HCT116 (cell line): Measurements from ENCODE around the gene DOK6. TPM values are rescaled to one million over a fixed set of nuclear protein-coding genes. Genes with fewer than 3 reads are reported as not detected.

Experiments used
- ATAC-seq: fragments of 200-7000 bp; cut with Tn5 transposase; 2 replicates; pipeline ENCODE4 v1.9.1; 2020; ENCODE audit warnings: mild to moderate bottlenecking, moderate library complexity
- BruUV-seq: library from RNA; stranded (reverse); fragments of 400-500 nt; replicated peaks from 2 replicates; lab custom pipeline; 2021; lab: Mats Ljungman, UMichigan
- CTCF ChIA-PET: fragments of 300-600 bp; sonication (Branson Sonifier 250); formaldehyde crosslinking; loops from one replicate; lab custom pipeline; 2021; ENCODE audit warnings: antibody characterized with exemption; lab: Charles Lee
- POLR2A ChIA-PET: fragments of 300-600, 350-600 bp; sonication (Branson Sonifier 250); formaldehyde crosslinking; loops from one replicate; lab custom pipeline; 2021; ENCODE audit warnings: antibody characterized with exemption; lab: Charles Lee
- RAD21 ChIA-PET, 2 experiments: fragments of 300-600 bp; sonication (Branson Sonifier 250); formaldehyde crosslinking; loops; one replicate each; lab custom pipeline; 2023; ENCODE audit warnings: low total read pairs in 2 of 2; ENCODE audit not compliant: uncharacterized antibody in 2 of 2, unreplicated experiment in 2 of 2, low non-redundant PET in 1 of 2; lab: Charles Lee
- DNase-seq: peaks from one replicate; pipeline ENCODE4 v3.0.0-alpha.2; 2010; ENCODE audit warnings: low read depth, low spot score
- H2AFZ ChIP-seq: fragments of 200-600 bp; shearing (Covaris generic), sonication (generic); 2 replicates; pipeline ENCODE4 v1.6.1; 2017; ENCODE audit warnings: low read depth, mixed run types, mixed read lengths, antibody characterized with exemption, low read length; ENCODE audit not compliant: poor library complexity, severe bottlenecking
- H3K27ac ChIP-seq: 2 replicates; pipeline ENCODE4 v1.5.1; 2012; ENCODE audit warnings: low read depth, low read length
- H3K27me3 ChIP-seq: fragments of 200-600 bp; sonication (generic); 2 replicates; pipeline ENCODE4 v1.6.1; 2016; ENCODE audit warnings: mixed run types, low read length, mixed read lengths; ENCODE audit not compliant: insufficient read depth
- H3K36me3 ChIP-seq, 2 experiments: fragments of 200-500 bp in 1 of 2; fragments of 200-600 bp in 1 of 2; sonication (Bioruptor generic) in 1 of 2; sonication (generic) in 1 of 2; 2 replicates each; pipeline versions ENCODE4 v1.5.1 to v1.6.1; 2014 to 2016; ENCODE audit warnings: low read length in 2 of 2, inconsistent platforms in 1 of 2, mixed read lengths in 1 of 2, mixed run types in 1 of 2; ENCODE audit not compliant: insufficient read depth in 2 of 2, control insufficient read depth in 1 of 2
- H3K4me1 ChIP-seq, 2 experiments: fragments of 200-600 bp in 1 of 2; sonication (generic) in 1 of 2; 2 replicates each; pipeline versions ENCODE4 v1.5.1 to v1.6.1; 2012 to 2017; ENCODE audit warnings: low read length in 2 of 2, inconsistent platforms in 1 of 2, mild to moderate bottlenecking in 1 of 2, mixed read lengths in 1 of 2, mixed run types in 1 of 2, moderate library complexity in 1 of 2; ENCODE audit not compliant: insufficient read depth in 2 of 2, control insufficient read depth in 1 of 2
- H3K4me2 ChIP-seq: fragments of 200-600 bp; sonication (generic); 2 replicates; pipeline ENCODE4 v1.6.1; 2017; ENCODE audit warnings: mixed run types, low read length, mixed read lengths
- H3K4me3 ChIP-seq, 2 experiments: fragments of 200-600 bp in 1 of 2; sonication (generic) in 1 of 2; replicated peaks in 1 of 2; 2 replicates each; pipeline ENCODE4 v1.5.1; 2011 to 2016; ENCODE audit warnings: low read length in 2 of 2, control low read depth in 1 of 2, low read depth in 1 of 2, mild to moderate bottlenecking in 1 of 2, mixed read lengths in 1 of 2, mixed run types in 1 of 2
- H3K79me2 ChIP-seq: fragments of 200-600 bp; sonication (generic); 2 replicates; pipeline ENCODE4 v1.6.1; 2017; ENCODE audit warnings: mild to moderate bottlenecking, mixed run types, low read length, moderate library complexity, mixed read lengths; ENCODE audit not compliant: insufficient read depth
- H3K9ac ChIP-seq: fragments of 200-600 bp; sonication (generic); 2 replicates; pipeline ENCODE4 v1.6.1; 2016; ENCODE audit warnings: low read length, mixed read lengths
- H3K9me2 ChIP-seq: fragments of 200-600 bp; sonication (generic), shearing (Covaris generic); 2 replicates; pipeline ENCODE4 v1.6.1; 2017; ENCODE audit warnings: mixed run types, mild to moderate bottlenecking, moderate library complexity; ENCODE audit not compliant: insufficient read depth
- H3K9me3 ChIP-seq, 2 experiments: fragments of 200-500 bp in 1 of 2; fragments of 200-600 bp in 1 of 2; sonication (Bioruptor generic) in 1 of 2; sonication (generic) in 1 of 2; 2 replicates each; pipeline ENCODE4 v1.6.1; 2014 to 2017; ENCODE audit warnings: low read length in 2 of 2, mixed read lengths in 2 of 2, inconsistent platforms in 1 of 2, low read depth in 1 of 2, mild to moderate bottlenecking in 1 of 2, mixed run types in 1 of 2, moderate library complexity in 1 of 2; ENCODE audit not compliant: control insufficient read depth in 1 of 2, insufficient read depth in 1 of 2
- H4K20me1 ChIP-seq: fragments of 200-600 bp; sonication (generic), shearing (Covaris generic); 2 replicates; pipeline ENCODE4 v1.6.1; 2017; ENCODE audit warnings: mixed run types, mild to moderate bottlenecking, moderate library complexity; ENCODE audit not compliant: insufficient read depth
- CBX3 ChIP-seq: IDR thresholded peaks from 2 replicates; pipeline ENCODE4 v1.6.1; 2012; ENCODE audit warnings: low read depth
- CEBPB ChIP-seq: IDR thresholded peaks from 2 replicates; pipeline ENCODE4 v1.6.1; 2012; ENCODE audit warnings: low read depth
- EGR1 ChIP-seq: IDR thresholded peaks from 2 replicates; pipeline ENCODE4 v1.6.1; 2012; ENCODE audit warnings: low read depth
- POLR2A ChIP-seq: IDR thresholded peaks from 2 replicates; pipeline ENCODE4 v1.7.0; 2011; ENCODE audit warnings: borderline replicate concordance; ENCODE audit not compliant: insufficient read depth, insufficient read length; ENCODE audit errors: extremely low read depth
- RAD21 ChIP-seq: IDR thresholded peaks from 2 replicates; pipeline ENCODE4 v1.6.1; 2012; ENCODE audit warnings: low read depth, mild to moderate bottlenecking
- SIN3A ChIP-seq: IDR thresholded peaks from 2 replicates; pipeline ENCODE4 v1.6.1; 2012; ENCODE audit warnings: low read depth
- SP1 ChIP-seq: IDR thresholded peaks from 2 replicates; pipeline ENCODE4 v1.6.1; 2012; ENCODE audit warnings: low read depth
- TCF7L2 ChIP-seq: IDR thresholded peaks from 2 replicates; pipeline ENCODE4 v1.7.0; 2011; ENCODE audit warnings: borderline replicate concordance, inconsistent platforms; ENCODE audit not compliant: insufficient read depth, insufficient read length; ENCODE audit errors: extremely low read depth
- YY1 ChIP-seq: IDR thresholded peaks from 2 replicates; pipeline ENCODE4 v1.6.1; 2011; ENCODE audit warnings: low read length, low read depth, moderate library complexity, mild to moderate bottlenecking; ENCODE audit not compliant: insufficient replicate concordance; ENCODE audit errors: extremely low read depth
- ZFX ChIP-seq: fragments of 450-650 bp; IDR thresholded peaks from 2 replicates; pipeline ENCODE4 v1.6.1; 2017
- ZNF274 ChIP-seq: fragments of 200-500 bp; sonication (Bioruptor generic); IDR thresholded peaks from 2 replicates; pipeline ENCODE4 v1.6.1; 2014; ENCODE audit warnings: mild to moderate bottlenecking, low read depth, low read length, inconsistent platforms
- intact Hi-C: fragments of 100-400 bp; cut with micrococcal nuclease; formaldehyde crosslinking; loops from 2 replicates; pipeline ENCODE4 v1.10.0; 2022
- total RNA-seq: library from RNA; stranded (reverse); gene quantifications from one replicate; pipeline ENCODE4 v1.2.1, GENCODE V29; 2021; ENCODE audit not compliant: unreplicated experiment
- TF ChIP-seq, protein P1 (sequence below): IDR thresholded peaks from 2 replicates; pipeline ENCODE4 v1.6.1; 2012
- TF ChIP-seq, protein P2 (sequence below): IDR thresholded peaks from 2 replicates; pipeline ENCODE4 v1.6.1; 2011; ENCODE audit warnings: mild to moderate bottlenecking, low read length, moderate library complexity; ENCODE audit not compliant: insufficient replicate concordance; ENCODE audit errors: extremely low read depth
- TF ChIP-seq, protein P3 (sequence below): IDR thresholded peaks from 2 replicates; pipeline ENCODE4 v1.6.1; 2012; ENCODE audit warnings: low read depth
- TF ChIP-seq, protein P4 (sequence below): IDR thresholded peaks from 2 replicates; pipeline ENCODE4 v1.6.1; 2012

The DOK6 gene
- total RNA-seq, 1 experiment from 2014 or later: not detected

DNA sequence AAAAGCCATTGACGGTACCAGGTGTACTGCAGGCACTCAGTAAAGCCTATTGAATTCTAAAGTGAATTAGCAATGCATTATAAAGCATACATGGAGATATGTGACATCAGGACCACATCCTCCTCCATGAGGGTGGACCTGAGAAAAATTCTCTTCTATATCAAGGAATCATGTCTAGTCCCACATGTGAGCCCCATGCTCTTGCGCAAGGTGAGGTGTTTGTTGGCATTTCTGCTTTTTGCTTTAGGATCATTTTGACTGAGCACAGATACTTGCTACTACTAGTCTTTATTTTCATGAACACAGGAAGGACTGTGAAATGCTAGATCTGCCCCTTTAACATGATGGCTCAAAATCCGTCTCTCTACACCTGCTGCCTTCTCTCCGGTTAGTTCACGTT is 363.1 kb downstream of the DOK6 start:
- H3K9ac ChIP-seq: no peak overlapping the region
- no peaks in the 10 kb centered on the region for H3K9me2 ChIP-seq
- H4K20me1 ChIP-seq: no peaks in the 10 kb centered on the region
- H3K27ac ChIP-seq: no peak overlapping the region
- no TSS peak for BruUV-seq
- no peaks in the 10 kb centered on the region for H3K4me1 ChIP-seq
- CTCF ChIA-PET: no interaction called here
- H3K9me3 ChIP-seq: no peaks in the 10 kb centered on the region
- no peak overlapping the region for H2AFZ ChIP-seq
- intact Hi-C loops: no loop called here
- no peaks in the 10 kb centered on the region for H3K79me2 ChIP-seq
- ATAC-seq: no peak
- POLR2A ChIA-PET: no interaction called here
- TF ChIP-seq SP1 (no peak), YY1 (no peak), TCF7L2 (no peak), EGR1 (no peak), POLR2A (no peak), ZNF274 (no peak), ZFX (no peak), SIN3A (no peak), RAD21 (no peak), CBX3 (no peak), CEBPB (no peak)
- TF ChIP-seq, protein P1, sequence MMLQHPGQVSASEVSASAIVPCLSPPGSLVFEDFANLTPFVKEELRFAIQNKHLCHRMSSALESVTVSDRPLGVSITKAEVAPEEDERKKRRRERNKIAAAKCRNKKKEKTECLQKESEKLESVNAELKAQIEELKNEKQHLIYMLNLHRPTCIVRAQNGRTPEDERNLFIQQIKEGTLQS: no peak
- TF ChIP-seq, protein P2, sequence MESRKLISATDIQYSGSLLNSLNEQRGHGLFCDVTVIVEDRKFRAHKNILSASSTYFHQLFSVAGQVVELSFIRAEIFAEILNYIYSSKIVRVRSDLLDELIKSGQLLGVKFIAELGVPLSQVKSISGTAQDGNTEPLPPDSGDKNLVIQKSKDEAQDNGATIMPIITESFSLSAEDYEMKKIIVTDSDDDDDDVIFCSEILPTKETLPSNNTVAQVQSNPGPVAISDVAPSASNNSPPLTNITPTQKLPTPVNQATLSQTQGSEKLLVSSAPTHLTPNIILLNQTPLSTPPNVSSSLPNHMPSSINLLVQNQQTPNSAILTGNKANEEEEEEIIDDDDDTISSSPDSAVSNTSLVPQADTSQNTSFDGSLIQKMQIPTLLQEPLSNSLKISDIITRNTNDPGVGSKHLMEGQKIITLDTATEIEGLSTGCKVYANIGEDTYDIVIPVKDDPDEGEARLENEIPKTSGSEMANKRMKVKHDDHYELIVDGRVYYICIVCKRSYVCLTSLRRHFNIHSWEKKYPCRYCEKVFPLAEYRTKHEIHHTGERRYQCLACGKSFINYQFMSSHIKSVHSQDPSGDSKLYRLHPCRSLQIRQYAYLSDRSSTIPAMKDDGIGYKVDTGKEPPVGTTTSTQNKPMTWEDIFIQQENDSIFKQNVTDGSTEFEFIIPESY: no peak
- TF ChIP-seq, protein P3, sequence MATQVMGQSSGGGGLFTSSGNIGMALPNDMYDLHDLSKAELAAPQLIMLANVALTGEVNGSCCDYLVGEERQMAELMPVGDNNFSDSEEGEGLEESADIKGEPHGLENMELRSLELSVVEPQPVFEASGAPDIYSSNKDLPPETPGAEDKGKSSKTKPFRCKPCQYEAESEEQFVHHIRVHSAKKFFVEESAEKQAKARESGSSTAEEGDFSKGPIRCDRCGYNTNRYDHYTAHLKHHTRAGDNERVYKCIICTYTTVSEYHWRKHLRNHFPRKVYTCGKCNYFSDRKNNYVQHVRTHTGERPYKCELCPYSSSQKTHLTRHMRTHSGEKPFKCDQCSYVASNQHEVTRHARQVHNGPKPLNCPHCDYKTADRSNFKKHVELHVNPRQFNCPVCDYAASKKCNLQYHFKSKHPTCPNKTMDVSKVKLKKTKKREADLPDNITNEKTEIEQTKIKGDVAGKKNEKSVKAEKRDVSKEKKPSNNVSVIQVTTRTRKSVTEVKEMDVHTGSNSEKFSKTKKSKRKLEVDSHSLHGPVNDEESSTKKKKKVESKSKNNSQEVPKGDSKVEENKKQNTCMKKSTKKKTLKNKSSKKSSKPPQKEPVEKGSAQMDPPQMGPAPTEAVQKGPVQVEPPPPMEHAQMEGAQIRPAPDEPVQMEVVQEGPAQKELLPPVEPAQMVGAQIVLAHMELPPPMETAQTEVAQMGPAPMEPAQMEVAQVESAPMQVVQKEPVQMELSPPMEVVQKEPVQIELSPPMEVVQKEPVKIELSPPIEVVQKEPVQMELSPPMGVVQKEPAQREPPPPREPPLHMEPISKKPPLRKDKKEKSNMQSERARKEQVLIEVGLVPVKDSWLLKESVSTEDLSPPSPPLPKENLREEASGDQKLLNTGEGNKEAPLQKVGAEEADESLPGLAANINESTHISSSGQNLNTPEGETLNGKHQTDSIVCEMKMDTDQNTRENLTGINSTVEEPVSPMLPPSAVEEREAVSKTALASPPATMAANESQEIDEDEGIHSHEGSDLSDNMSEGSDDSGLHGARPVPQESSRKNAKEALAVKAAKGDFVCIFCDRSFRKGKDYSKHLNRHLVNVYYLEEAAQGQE: no peak
- TF ChIP-seq, protein P4, sequence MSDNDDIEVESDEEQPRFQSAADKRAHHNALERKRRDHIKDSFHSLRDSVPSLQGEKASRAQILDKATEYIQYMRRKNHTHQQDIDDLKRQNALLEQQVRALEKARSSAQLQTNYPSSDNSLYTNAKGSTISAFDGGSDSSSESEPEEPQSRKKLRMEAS: no peak
- TF ChIP-seq, all 23 proteins: peak for 0
- H3K27me3 ChIP-seq: no peaks in the 10 kb centered on the region
- no peak overlapping the region for H3K4me2 ChIP-seq
- no peak for DNase-seq
- no peak overlapping the region for H3K4me3 ChIP-seq
- RAD21 ChIA-PET: no interaction called here
- H3K36me3 ChIP-seq: no peaks in the 10 kb centered on the region
